Astrocyte (in vitro differentiated cells and primary cell): ENCODE measurements around the gene NEMP2. TPM values are rescaled to one million over a fixed set of nuclear protein-coding genes. Genes with fewer than 3 reads are reported as not detected.

Experiments used
- DNase-seq: peaks from one replicate; pipeline ENCODE4 v3.0.0-alpha.2; 2010; ENCODE audit warnings: low read depth
- FAIRE-seq: peaks from 2 replicates; lab custom pipeline; 2011; peaks lifted over from hg19 to GRCh38; lab: Jason Lieb, UNC
- H2AFZ ChIP-seq: 2 replicates; pipeline ENCODE4 v1.6.0; 2012; ENCODE audit warnings: low read depth, low read length, inconsistent platforms
- H3K27ac ChIP-seq: 2 replicates; pipeline ENCODE4 v1.5.1; 2011; ENCODE audit warnings: low read depth, low read length, inconsistent platforms
- H3K27me3 ChIP-seq: 2 replicates; pipeline ENCODE4 v1.6.0; 2011; ENCODE audit warnings: low read length, inconsistent platforms; ENCODE audit not compliant: insufficient read depth
- H3K36me3 ChIP-seq: 2 replicates; pipeline ENCODE4 v1.5.1; 2011; ENCODE audit warnings: low read length, inconsistent platforms; ENCODE audit not compliant: insufficient read depth
- H3K4me1 ChIP-seq: 2 replicates; pipeline ENCODE4 v1.5.1; 2011; ENCODE audit warnings: low read length, inconsistent platforms; ENCODE audit not compliant: insufficient read depth
- H3K4me2 ChIP-seq: 2 replicates; pipeline ENCODE4 v1.6.0; 2012; ENCODE audit warnings: low read length, inconsistent platforms
- H3K4me3 ChIP-seq: 2 replicates; pipeline ENCODE4 v1.5.1; 2011; ENCODE audit warnings: low read depth, mild to moderate bottlenecking, low read length, inconsistent platforms; ENCODE audit not compliant: insufficient read depth
- H3K79me2 ChIP-seq: 2 replicates; pipeline ENCODE4 v1.6.0; 2012; ENCODE audit warnings: mild to moderate bottlenecking, low read length, inconsistent platforms; ENCODE audit not compliant: insufficient read depth
- H3K9ac ChIP-seq: 2 replicates; pipeline ENCODE4 v1.6.0; 2012; ENCODE audit warnings: mild to moderate bottlenecking, low read length, inconsistent platforms
- H3K9me3 ChIP-seq: 2 replicates; pipeline ENCODE4 v1.5.1; 2012; ENCODE audit warnings: low read depth, mild to moderate bottlenecking, low read length, inconsistent platforms; ENCODE audit not compliant: insufficient read depth
- H4K20me1 ChIP-seq: 2 replicates; pipeline ENCODE4 v1.6.0; 2012; ENCODE audit warnings: low read length, inconsistent platforms; ENCODE audit not compliant: insufficient read depth
- H3K27ac Mint-ChIP-seq: one replicate; pipeline ENCODE4 v1.8.0; 2021; ENCODE audit warnings: mild to moderate bottlenecking, mixed read lengths; ENCODE audit not compliant: unreplicated experiment
- H3K27me3 Mint-ChIP-seq: one replicate; pipeline ENCODE4 v1.8.0; 2021; ENCODE audit warnings: low read depth, mixed read lengths; ENCODE audit not compliant: unreplicated experiment
- H3K36me3 Mint-ChIP-seq: one replicate; pipeline ENCODE4 v1.8.0; 2021; ENCODE audit warnings: low read depth, mixed read lengths; ENCODE audit not compliant: unreplicated experiment
- H3K4me1 Mint-ChIP-seq: one replicate; pipeline ENCODE4 v1.8.0; 2021; ENCODE audit warnings: low read depth, mixed read lengths; ENCODE audit not compliant: unreplicated experiment
- H3K4me3 Mint-ChIP-seq: one replicate; pipeline ENCODE4 v1.8.0; 2021; ENCODE audit warnings: mild to moderate bottlenecking, moderate library complexity, mixed read lengths; ENCODE audit not compliant: unreplicated experiment
- H3K9me3 Mint-ChIP-seq: one replicate; pipeline ENCODE4 v1.8.0; 2021; ENCODE audit warnings: mild to moderate bottlenecking, mixed read lengths; ENCODE audit not compliant: unreplicated experiment
- EZH2 ChIP-seq: IDR thresholded peaks from 2 replicates; pipeline ENCODE4 v1.6.1; 2012; ENCODE audit warnings: mild to moderate bottlenecking, low read length, inconsistent platforms; ENCODE audit not compliant: insufficient read depth
- total RNA-seq: library from RNA; stranded (reverse); gene quantifications from 2 replicates; pipeline ENCODE4 v1.2.1, GENCODE V29; 2021
- TF ChIP-seq, protein P1 (sequence below): IDR thresholded peaks from 2 replicates; pipeline ENCODE4 v1.5.1; 2011; ENCODE audit warnings: low read depth, mild to moderate bottlenecking, inconsistent platforms, low read length, moderate library complexity; ENCODE audit not compliant: insufficient read depth

Gene NEMP2
- total RNA-seq, 1 donor from 2014 or later, result 2.7 TPM

DNA sequence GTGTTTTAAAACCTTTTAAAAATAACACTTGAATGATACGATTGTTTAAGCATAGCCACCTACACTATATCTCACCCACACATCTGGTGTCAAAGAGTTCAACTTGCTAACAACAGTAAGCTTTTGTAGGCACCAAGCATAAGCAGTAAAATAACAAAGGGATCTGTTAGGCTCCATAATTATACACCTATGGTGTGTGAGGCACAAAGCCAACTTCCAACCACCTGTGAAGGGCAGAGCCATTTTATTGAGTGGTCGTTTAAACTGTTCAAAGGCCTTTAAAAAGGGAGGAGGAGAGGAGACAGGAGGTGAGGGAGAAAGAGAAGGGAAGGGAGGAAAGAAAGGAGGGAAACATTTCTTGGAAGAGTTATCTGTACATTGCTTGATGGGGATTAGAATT, 27.9 kb downstream of the NEMP2 start:
- Mint-ChIP-seq H3K9me3 (no peaks in the 10 kb centered on the region), H3K27me3 (no peaks in the 10 kb centered on the region), H3K27ac (no peak overlapping the region), H3K4me3 (no peak overlapping the region), H3K4me1 (no peaks in the 10 kb centered on the region), H3K36me3 (no peaks in the 10 kb centered on the region)
- FAIRE-seq, result no peak
- Histone ChIP-seq H3K36me3 (no peaks in the 10 kb centered on the region), H3K4me3 (no peak overlapping the region), H3K27ac (no peak overlapping the region), H3K27me3 (no peaks in the 10 kb centered on the region), H4K20me1 (no peaks in the 10 kb centered on the region), H3K9me3 (no peaks in the 10 kb centered on the region), H2AFZ (no peak overlapping the region), H3K4me1 (no peaks in the 10 kb centered on the region), H3K79me2 (no peaks in the 10 kb centered on the region), H3K9ac (no peak overlapping the region), H3K4me2 (no peak overlapping the region)
- TF ChIP-seq, protein P1, sequence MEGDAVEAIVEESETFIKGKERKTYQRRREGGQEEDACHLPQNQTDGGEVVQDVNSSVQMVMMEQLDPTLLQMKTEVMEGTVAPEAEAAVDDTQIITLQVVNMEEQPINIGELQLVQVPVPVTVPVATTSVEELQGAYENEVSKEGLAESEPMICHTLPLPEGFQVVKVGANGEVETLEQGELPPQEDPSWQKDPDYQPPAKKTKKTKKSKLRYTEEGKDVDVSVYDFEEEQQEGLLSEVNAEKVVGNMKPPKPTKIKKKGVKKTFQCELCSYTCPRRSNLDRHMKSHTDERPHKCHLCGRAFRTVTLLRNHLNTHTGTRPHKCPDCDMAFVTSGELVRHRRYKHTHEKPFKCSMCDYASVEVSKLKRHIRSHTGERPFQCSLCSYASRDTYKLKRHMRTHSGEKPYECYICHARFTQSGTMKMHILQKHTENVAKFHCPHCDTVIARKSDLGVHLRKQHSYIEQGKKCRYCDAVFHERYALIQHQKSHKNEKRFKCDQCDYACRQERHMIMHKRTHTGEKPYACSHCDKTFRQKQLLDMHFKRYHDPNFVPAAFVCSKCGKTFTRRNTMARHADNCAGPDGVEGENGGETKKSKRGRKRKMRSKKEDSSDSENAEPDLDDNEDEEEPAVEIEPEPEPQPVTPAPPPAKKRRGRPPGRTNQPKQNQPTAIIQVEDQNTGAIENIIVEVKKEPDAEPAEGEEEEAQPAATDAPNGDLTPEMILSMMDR, result no peak
- no peak for TF ChIP-seq EZH2
- no peak for DNase-seq

- Histone ChIP-seq H3K27me3 (no peaks in the 10 kb centered on the region), H3K9me3 (no peaks in the 10 kb centered on the region), H3K36me3 (no peaks in the 10 kb centered on the region), H3K79me2 (no peaks in the 10 kb centered on the region), H4K20me1 (no peaks in the 10 kb centered on the region), H3K4me3 (no peak overlapping the region), H2AFZ (no peak overlapping the region), H3K27ac (no peak overlapping the region), H3K9ac (no peak overlapping the region), H3K4me1 (no peaks in the 10 kb centered on the region), H3K4me2 (no peak overlapping the region)
- Mint-ChIP-seq H3K27ac (no peak overlapping the region), H3K4me3 (no peak overlapping the region), H3K9me3 (no peaks in the 10 kb centered on the region), H3K36me3 (no peaks in the 10 kb centered on the region), H3K4me1 (no peaks in the 10 kb centered on the region), H3K27me3 (no peaks in the 10 kb centered on the region)
- no peak for DNase-seq
- TF ChIP-seq EZH2, result no peak
- TF ChIP-seq, protein P1, result no peak
- FAIRE-seq, result no peak
Measured at GRCh38 chr2:190505696-190506095, 28.8 kb downstream of the NEMP2 start.

- Histone ChIP-seq H3K4me1 (no peaks in the 10 kb centered on the region), H3K27me3 (no peaks in the 10 kb centered on the region), H3K9ac (no peak overlapping the region), H3K27ac (no peak overlapping the region), H4K20me1 (no peaks in the 10 kb centered on the region), H3K4me3 (no peak overlapping the region), H3K36me3 (no peaks in the 10 kb centered on the region), H3K79me2 (no peaks in the 10 kb centered on the region), H3K9me3 (no peaks in the 10 kb centered on the region), H3K4me2 (no peak overlapping the region), H2AFZ (no peak overlapping the region)
- Mint-ChIP-seq H3K9me3 (no peaks in the 10 kb centered on the region), H3K4me3 (no peak overlapping the region), H3K27ac (no peak overlapping the region), H3K4me1 (no peaks in the 10 kb centered on the region), H3K36me3 (no peaks in the 10 kb centered on the region), H3K27me3 (no peaks in the 10 kb centered on the region)
- DNase-seq (no peak), FAIRE-seq (no peak)
- TF ChIP-seq EZH2, result no peak
- TF ChIP-seq, protein P1, result no peak
Measured at GRCh38 chr2:190504912-190505311, 29.6 kb downstream of the NEMP2 start.
